Epithelial cell of esophagus (primary cell): ENCODE results near the gene ZNF365.

ENCODE experiments used
- DNase-seq: peaks from one replicate; pipeline ENCODE4 v3.0.0; 2010; ENCODE audit warnings: low read depth
- H3K4me3 ChIP-seq: 2 replicates; pipeline ENCODE4 v1.5.1; 2011; ENCODE audit warnings: mild to moderate bottlenecking, low read length, control low read depth
- TF ChIP-seq, protein P1 (sequence below): IDR thresholded peaks from 2 replicates; pipeline ENCODE4 v1.5.1; 2011; ENCODE audit warnings: low read depth, mild to moderate bottlenecking, low read length, control low read depth, inconsistent platforms; ENCODE audit not compliant: insufficient read depth; ENCODE audit errors: missing control alignments

Gene ZNF365, protein sequence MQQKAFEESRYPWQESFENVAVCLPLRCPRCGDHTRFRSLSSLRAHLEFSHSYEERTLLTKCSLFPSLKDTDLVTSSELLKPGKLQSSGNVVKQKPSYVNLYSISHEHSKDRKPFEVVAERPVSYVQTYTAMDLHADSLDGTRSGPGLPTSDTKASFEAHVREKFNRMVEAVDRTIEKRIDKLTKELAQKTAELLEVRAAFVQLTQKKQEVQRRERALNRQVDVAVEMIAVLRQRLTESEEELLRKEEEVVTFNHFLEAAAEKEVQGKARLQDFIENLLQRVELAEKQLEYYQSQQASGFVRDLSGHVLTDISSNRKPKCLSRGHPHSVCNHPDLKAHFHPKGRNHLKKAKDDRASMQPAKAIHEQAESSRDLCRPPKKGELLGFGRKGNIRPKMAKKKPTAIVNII

DNA sequence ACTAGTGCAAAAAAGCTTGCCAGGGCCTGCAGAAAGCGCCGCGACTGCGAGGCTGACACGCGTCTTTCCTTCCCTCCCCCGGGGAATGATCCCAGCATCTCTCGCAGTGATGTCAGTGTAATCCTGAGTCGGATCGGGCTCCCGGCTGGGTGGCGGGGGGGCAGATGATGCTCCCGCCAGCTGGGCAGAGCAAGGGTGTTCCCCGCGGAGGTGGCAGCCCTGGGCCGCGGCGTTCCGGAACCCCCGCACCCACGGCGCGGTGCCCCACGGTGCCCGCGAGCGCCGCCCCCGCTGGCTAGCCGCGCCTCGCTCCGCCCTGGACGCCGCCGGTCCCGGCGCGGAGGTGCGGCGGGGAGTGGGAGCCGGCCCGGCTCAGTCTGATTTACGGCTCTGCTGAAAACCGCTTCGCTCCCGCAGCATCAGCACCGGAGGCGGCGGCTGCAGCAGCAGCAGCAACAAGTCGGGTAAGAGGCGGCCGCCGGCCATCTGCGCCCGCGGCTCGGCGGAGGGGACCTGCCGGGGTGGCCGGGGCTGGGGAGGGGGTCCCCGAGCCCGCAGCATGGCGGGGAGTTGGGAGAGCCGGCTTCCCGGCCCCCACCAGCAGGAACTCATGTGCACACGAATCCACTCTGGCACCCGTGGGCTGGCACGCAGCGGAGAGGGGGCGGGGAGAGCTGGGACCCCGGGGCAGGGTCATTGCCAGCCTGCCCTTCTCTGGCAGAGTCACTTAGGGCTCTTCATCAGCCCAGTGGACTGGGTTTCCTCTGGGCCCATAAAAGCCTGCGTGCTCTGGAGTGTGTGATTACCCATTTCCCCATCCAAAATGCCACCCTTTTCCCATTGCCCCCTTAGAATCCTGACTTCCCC, at the start of gene ZNF365:
ZNF365 (plus strand) TSS at position 375 of the 867 bp plus-strand sequence. CDS start 1,825 bp downstream, outside the sequence.
- TF ChIP-seq, protein P1, sequence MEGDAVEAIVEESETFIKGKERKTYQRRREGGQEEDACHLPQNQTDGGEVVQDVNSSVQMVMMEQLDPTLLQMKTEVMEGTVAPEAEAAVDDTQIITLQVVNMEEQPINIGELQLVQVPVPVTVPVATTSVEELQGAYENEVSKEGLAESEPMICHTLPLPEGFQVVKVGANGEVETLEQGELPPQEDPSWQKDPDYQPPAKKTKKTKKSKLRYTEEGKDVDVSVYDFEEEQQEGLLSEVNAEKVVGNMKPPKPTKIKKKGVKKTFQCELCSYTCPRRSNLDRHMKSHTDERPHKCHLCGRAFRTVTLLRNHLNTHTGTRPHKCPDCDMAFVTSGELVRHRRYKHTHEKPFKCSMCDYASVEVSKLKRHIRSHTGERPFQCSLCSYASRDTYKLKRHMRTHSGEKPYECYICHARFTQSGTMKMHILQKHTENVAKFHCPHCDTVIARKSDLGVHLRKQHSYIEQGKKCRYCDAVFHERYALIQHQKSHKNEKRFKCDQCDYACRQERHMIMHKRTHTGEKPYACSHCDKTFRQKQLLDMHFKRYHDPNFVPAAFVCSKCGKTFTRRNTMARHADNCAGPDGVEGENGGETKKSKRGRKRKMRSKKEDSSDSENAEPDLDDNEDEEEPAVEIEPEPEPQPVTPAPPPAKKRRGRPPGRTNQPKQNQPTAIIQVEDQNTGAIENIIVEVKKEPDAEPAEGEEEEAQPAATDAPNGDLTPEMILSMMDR: no peak
- peak; percentile 54 for DNase-seq
- H3K4me3 ChIP-seq: peak within 1 kb of the TSS; percentile 30

DNA sequence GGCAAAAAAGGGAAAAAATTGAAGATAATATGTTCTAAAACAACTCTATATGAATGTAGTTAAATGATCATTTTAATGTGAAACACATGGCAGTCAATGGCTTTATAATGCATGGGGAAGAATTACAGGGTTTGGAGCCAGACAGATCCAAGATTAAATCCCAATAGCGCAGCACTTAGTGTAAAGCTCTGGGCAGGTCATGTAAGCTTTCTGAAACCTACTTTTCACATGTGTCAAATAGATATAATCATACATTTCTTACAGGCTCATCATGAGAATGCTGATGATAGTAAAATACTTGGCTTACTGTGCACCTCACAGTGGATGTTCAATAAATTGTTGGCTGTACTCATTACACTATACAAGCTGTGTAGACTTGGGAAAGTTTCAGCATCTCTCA, 48.0 kb upstream of the ZNF365 start:
- H3K4me3 ChIP-seq: no peak overlapping the region
- TF ChIP-seq, protein P1: no peak
- DNase-seq: no peak

DNA sequence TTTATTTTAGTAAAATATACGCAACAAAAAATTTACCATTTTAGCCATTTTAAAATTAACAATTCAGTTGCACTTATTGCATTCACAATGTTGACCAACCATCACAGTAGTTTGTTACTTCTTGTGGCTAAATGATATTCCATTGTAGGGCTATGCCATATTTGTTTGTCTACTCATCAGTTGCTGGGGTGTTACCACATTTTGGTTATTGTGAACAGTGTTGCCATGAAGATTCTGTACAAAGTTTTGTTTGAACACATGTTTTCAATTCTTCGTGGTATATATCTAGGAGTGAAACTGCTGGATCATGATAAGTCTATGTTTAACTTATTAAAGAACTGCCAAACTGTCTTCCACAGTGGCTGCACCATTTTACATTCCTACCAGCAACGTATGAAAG, 46.3 kb upstream of the ZNF365 start:
- no peak for DNase-seq
- no peak overlapping the region for H3K4me3 ChIP-seq
- TF ChIP-seq, protein P1: no peak

DNA sequence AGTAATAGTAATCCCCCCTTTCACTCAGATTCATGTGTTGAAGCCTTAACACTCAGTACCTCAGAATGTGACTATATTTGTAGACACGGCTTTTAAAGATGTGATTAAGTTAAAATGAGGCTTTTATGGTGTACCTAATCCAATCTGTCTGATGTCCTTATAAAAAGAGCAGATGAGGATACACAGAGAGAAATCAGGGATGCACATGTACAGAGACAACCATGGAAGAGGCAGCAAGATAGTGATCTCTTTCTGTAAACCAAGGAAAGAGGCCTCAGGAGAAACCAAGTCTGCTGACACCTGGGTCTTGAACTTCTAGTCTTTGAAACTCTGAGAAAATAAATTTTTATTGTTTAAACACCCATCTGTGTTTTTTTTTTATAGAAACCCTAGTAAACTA, 44.0 kb upstream of the ZNF365 start:
- TF ChIP-seq, protein P1: no peak
- DNase-seq: no peak
- no peak overlapping the region for H3K4me3 ChIP-seq

DNA sequence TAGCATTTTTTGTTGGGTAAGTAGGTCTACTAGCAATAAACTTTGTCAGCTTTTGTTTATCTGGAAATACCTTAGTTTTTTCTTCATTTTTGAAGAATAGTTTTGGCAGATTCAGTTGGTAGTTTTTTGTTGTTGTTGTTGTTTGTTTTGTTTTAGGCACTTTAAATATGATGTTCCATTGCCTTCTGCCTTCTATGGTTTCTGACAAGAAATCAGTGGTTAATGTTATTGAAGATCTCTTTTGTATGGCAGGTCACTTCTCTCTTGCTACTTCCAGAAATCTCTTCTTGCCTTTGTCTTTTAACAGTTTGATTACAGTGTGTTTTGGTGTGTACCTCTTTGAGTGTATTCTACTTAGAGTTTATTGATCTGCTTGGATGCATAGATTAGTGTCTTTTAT, 41.8 kb upstream of the ZNF365 start:
- DNase-seq: no peak
- TF ChIP-seq, protein P1: no peak
- no peak overlapping the region for H3K4me3 ChIP-seq

DNA sequence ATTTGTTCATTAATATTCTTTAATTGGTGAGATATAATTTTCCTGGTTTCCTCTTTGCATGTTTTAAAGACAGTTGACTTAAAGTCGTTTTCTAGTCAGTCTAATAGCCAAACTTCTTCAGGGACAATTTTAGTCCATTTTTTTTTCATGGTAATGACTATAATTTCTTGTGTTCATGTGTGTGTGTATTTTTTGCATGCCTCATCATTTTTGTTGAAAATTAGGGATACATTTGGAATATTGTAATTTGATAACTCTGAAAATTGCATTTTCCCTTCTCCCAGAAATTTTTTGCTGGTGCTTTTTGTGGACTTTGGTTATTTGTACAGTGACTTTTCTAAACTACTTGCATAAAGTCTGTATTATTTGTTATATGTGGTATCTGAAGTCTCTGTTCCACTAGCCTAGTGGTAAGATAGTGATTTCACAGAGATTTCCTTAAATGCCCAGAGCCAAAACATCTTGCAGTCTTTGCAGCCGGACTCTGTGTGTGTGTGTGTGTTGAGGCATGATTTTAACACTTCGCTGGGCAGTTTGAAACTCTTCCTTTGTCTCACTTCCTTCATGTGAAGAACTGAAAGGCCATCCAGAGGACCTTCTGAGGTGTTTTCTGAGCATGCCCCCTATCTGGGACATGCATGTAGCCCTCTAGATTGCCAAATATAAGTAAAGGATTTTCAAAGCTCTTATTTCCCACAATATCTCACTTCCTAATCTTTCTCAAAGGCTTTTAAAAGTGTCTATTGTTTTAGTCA, 40.9 kb upstream of the ZNF365 start:
- TF ChIP-seq, protein P1: no peak
- H3K4me3 ChIP-seq: no peak overlapping the region
- DNase-seq: no peak
